HT1080 (cell line): ENCODE measurements around the gene KRT85. TPM values are rescaled to one million over a fixed set of nuclear protein-coding genes. Genes with fewer than 3 reads are reported as not detected.
"Not testable (repeated sequence)": the region's sequence is repeated elsewhere in the genome, so short reads cannot be mapped to it uniquely, and the experiment has no call there.

Experiments
- DNase-seq: peaks from one replicate; pipeline ENCODE4 v3.0.0-alpha.2; 2015; ENCODE audit warnings: low read depth
- polyA plus RNA-seq, 2 experiments: library from polyadenylated mRNA; depleted of rRNA; stranded (reverse); fragments of >200 nt; gene quantifications; 2 replicates each; pipeline ENCODE4 v1.2.3, GENCODE V29; 2015
- total RNA-seq: library from RNA; depleted of rRNA; stranded (reverse); fragments of >200 nt; shearing (Covaris generic); gene quantifications from 2 replicates; pipeline ENCODE4 v1.2.3, GENCODE V29; 2014; rRNA removed

Gene KRT85
- total RNA-seq = not detected in 2 replicates
- polyA plus RNA-seq (2015; cell fraction: cytosol; rRNA removed) = not detected in 2 replicates
- not detected in 2 replicates for polyA plus RNA-seq (2015; cell fraction: nucleus; rRNA removed)

GRCh38 chr12:52366738-52367485, at the start of gene KRT85:
Gene KRT85, minus strand, starts transcription at chr12:52367481. Its CDS starts 76 bp downstream, at chr12:52367405.
- DNase-seq = no peak

GRCh38 chr12:52416795-52417194, 49.5 kb upstream of the KRT85 start:
- DNase-seq = no peak

- DNase-seq = peak; percentile 58
Observed at GRCh38 chr12:52415870-52416750, 48.8 kb upstream of the KRT85 start.

GRCh38 chr12:52414936-52415335, 47.7 kb upstream of the KRT85 start:
- DNase-seq = no peak

GRCh38 chr12:52413782-52414345, 46.6 kb upstream of the KRT85 start:
- DNase-seq = no peak

GRCh38 chr12:52413202-52413601, 45.9 kb upstream of the KRT85 start:
- no peak for DNase-seq

- DNase-seq = no peak
Observed at GRCh38 chr12:52411815-52412214, 44.5 kb upstream of the KRT85 start.

- not testable (repeated sequence) for DNase-seq
Observed at GRCh38 chr12:52410589-52411248, 43.4 kb upstream of the KRT85 start.

- no peak for DNase-seq
Observed at GRCh38 chr12:52407918-52408317, 40.6 kb upstream of the KRT85 start.

- no peak for DNase-seq
Observed at GRCh38 chr12:52405922-52406385, 38.7 kb upstream of the KRT85 start, which contains the start of gene KRT82. Gene KRT82, minus strand, starts transcription at chr12:52406335. Its CDS starts 58 bp downstream, at chr12:52406277.

GRCh38 chr12:52404951-52405350, 37.7 kb upstream of the KRT85 start:
- no peak for DNase-seq

- DNase-seq = no peak
Observed at GRCh38 chr12:52403561-52403960, 36.3 kb upstream of the KRT85 start.

- DNase-seq = no peak
Observed at GRCh38 chr12:52402873-52403540, 35.7 kb upstream of the KRT85 start.

GRCh38 chr12:52402377-52402776, 35.1 kb upstream of the KRT85 start:
- DNase-seq = no peak

- DNase-seq = no peak
Observed at GRCh38 chr12:52401926-52402325, 34.6 kb upstream of the KRT85 start.

GRCh38 chr12:52401526-52401925, 34.2 kb upstream of the KRT85 start:
- no peak for DNase-seq

- DNase-seq = no peak
Observed at GRCh38 chr12:52400906-52401305, 33.6 kb upstream of the KRT85 start.

- no peak for DNase-seq
Observed at GRCh38 chr12:52399756-52400155, 32.5 kb upstream of the KRT85 start.

GRCh38 chr12:52398176-52398575, 30.9 kb upstream of the KRT85 start:
- DNase-seq = no peak

GRCh38 chr12:52396656-52397055, 29.4 kb upstream of the KRT85 start:
- DNase-seq = no peak
